Measurements from ENCODE around the gene CCDC152. TPM values are rescaled to one million over a fixed set of nuclear protein-coding genes. Genes with fewer than 3 reads are reported as not detected.

The CCDC152 gene
- polyA plus RNA-seq, 3 donors = 0.09 to 0.18 (median 0.09) TPM

DNA sequence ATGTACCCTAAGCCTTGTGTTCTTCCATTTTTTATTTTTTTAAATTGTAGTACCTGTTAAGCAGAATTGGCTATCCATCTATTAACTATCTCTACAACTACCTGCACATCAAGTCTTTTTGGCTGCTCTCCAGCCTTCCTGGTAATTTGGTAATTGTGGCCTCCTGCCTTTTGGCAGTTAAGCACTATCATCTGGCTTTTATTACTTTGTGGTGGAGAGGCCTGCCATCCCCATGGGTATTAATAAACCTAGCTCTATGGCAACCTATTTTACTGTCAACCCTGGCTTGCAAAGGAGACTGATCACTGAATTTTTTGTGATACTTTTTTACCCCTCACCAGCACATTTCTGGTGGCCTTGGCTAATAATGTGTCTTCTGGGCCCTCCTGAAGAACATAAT lies 34.5 kb downstream of the CCDC152 start:
- Mint-ChIP-seq H3K27ac (no peak overlapping the region), H3K4me3 (no peak overlapping the region), H3K36me3 (peaks cover 3% of the 10 kb centered on the region in 2 donors), H3K9me3 (peaks cover 12 to 34% (median 21%) of the 10 kb centered on the region in 7 donors), H3K27me3 (ENCODE audit: low read depth in 3 of 3) (no peaks in the 10 kb centered on the region), H3K4me1 (no peaks in the 10 kb centered on the region)
- Histone ChIP-seq H3K9me3 (replicated peaks in 1 of 2; ENCODE audit: control insufficient read depth in 1 of 2, insufficient read depth in 1 of 2, low read length in 2 of 2) (peaks cover 11 to 19% of the 10 kb centered on the region in 2 donors), H3K4me3 (replicated peaks in 1 of 3; ENCODE audit: low read depth in 2 of 3, low read length in 3 of 3) (no peak overlapping the region), H3K27ac (ENCODE audit: low read depth in 1 of 2, low read length in 2 of 2) (no peak overlapping the region), H4K20me1 (ENCODE audit: insufficient read depth, low read length) (no peaks in the 10 kb centered on the region), H3K4me1 (ENCODE audit: control insufficient read depth in 1 of 2, insufficient read depth in 2 of 2, low read length in 2 of 2) (no peaks in the 10 kb centered on the region), H2AFZ (ENCODE audit: insufficient read depth, low read depth, low read length, poor library complexity, severe bottlenecking) (no peak overlapping the region), H3K27me3 (ENCODE audit: control insufficient read depth in 2 of 2, insufficient read depth in 2 of 2, low read length in 2 of 2) (no peaks in the 10 kb centered on the region), H3K36me3 (replicated peaks in 1 of 2; ENCODE audit: control insufficient read depth in 1 of 2, insufficient read depth in 2 of 2, low read length in 2 of 2) (no peaks in the 10 kb centered on the region), H3K9ac (ENCODE audit: insufficient read depth, low read length, poor library complexity, severe bottlenecking) (no peak overlapping the region), H3K4me2 (replicated peaks; ENCODE audit: extremely low read depth, low read length, poor library complexity, severe bottlenecking) (no peak overlapping the region), H3K79me2 (ENCODE audit: insufficient read depth, low read length) (no peaks in the 10 kb centered on the region)
- intact Hi-C loops (cut with micrococcal nuclease) = no loop called here
- TF ChIP-seq CTCF (IDR thresholded peaks at IDR 0.05) = no peak
- DNase-seq = no peak

- Histone ChIP-seq H3K9ac (ENCODE audit: insufficient read depth, low read length, poor library complexity, severe bottlenecking) (no peak overlapping the region), H3K4me1 (ENCODE audit: control insufficient read depth in 1 of 2, insufficient read depth in 2 of 2, low read length in 2 of 2) (no peaks in the 10 kb centered on the region), H3K27ac (ENCODE audit: low read depth in 1 of 2, low read length in 2 of 2) (no peak overlapping the region), H3K27me3 (ENCODE audit: control insufficient read depth in 2 of 2, insufficient read depth in 2 of 2, low read length in 2 of 2) (no peaks in the 10 kb centered on the region), H3K4me3 (replicated peaks in 1 of 3; ENCODE audit: low read depth in 2 of 3, low read length in 3 of 3) (no peak overlapping the region), H3K79me2 (ENCODE audit: insufficient read depth, low read length) (no peaks in the 10 kb centered on the region), H3K9me3 (replicated peaks in 1 of 2; ENCODE audit: control insufficient read depth in 1 of 2, insufficient read depth in 1 of 2, low read length in 2 of 2) (no peaks in the 10 kb centered on the region), H3K36me3 (replicated peaks in 1 of 2; ENCODE audit: control insufficient read depth in 1 of 2, insufficient read depth in 2 of 2, low read length in 2 of 2) (no peaks in the 10 kb centered on the region), H2AFZ (ENCODE audit: insufficient read depth, low read depth, low read length, poor library complexity, severe bottlenecking) (no peak overlapping the region), H4K20me1 (ENCODE audit: insufficient read depth, low read length) (no peaks in the 10 kb centered on the region), H3K4me2 (replicated peaks; ENCODE audit: extremely low read depth, low read length, poor library complexity, severe bottlenecking) (no peak overlapping the region)
- DNase-seq = no peak
- WGBS (ENCODE audit: insufficient coverage) = 100% methylated on average over 2 of the region's 6 CpGs
- Mint-ChIP-seq H3K27me3 (ENCODE audit: low read depth in 3 of 3) (no peaks in the 10 kb centered on the region), H3K36me3 (peaks cover 0 to 1% of the 10 kb centered on the region in 2 donors), H3K27ac (no peak overlapping the region), H3K9me3 (peaks cover 1 to 9% (median 4%) of the 10 kb centered on the region in 7 donors), H3K4me3 (no peak overlapping the region), H3K4me1 (no peaks in the 10 kb centered on the region)
- intact Hi-C loops (cut with micrococcal nuclease) = no loop called here
- no peak for TF ChIP-seq CTCF (IDR thresholded peaks at IDR 0.05)
Measured at GRCh38 chr5:42798284-42799240, 41.9 kb downstream of the CCDC152 start.

All from CD14-positive monocyte (primary cell).